GM18508 (cell line): ENCODE measurements around the gene OARD1.
"Not testable (repeated sequence)": the region's sequence is repeated elsewhere in the genome, so short reads cannot be mapped to it uniquely, and the experiment has no call there.

Source experiments
- ATAC-seq: cut with Tn5 transposase; IDR thresholded peaks from one replicate; pipeline ENCODE4 v1.9.1; 2021; ENCODE audit warnings: moderate number of reproducible peaks; ENCODE audit not compliant: insufficient read depth, unreplicated experiment

The OARD1 gene

GRCh38 chr6:41028561-41029412 is 43.4 kb downstream of the OARD1 start:
- no peak for ATAC-seq

- peak; percentile 47 for ATAC-seq
Measured at GRCh38 chr6:41027799-41028560, 44.2 kb downstream of the OARD1 start.

GRCh38 chr6:41027241-41027640 is 44.9 kb downstream of the OARD1 start:
- ATAC-seq, result no peak

GRCh38 chr6:41025966-41026530 is 46.1 kb downstream of the OARD1 start:
- ATAC-seq, result no peak

GRCh38 chr6:41023114-41023513 is 49.0 kb downstream of the OARD1 start:
- ATAC-seq, result no peak

GRCh38 chr6:41022294-41022693 is 49.9 kb downstream of the OARD1 start:
- no peak for ATAC-seq

GRCh38 chr6:41021832-41022231 is 50.3 kb downstream of the OARD1 start:
- ATAC-seq, result no peak

GRCh38 chr6:41017663-41018062 is 54.5 kb downstream of the OARD1 start:
- ATAC-seq, result no peak

- not testable (repeated sequence) for ATAC-seq
Measured at GRCh38 chr6:41015860-41016259, 56.3 kb downstream of the OARD1 start.

GRCh38 chr6:41014780-41015179 is 57.4 kb downstream of the OARD1 start:
- no peak for ATAC-seq
